H1 (cell line): Measurements from ENCODE around the gene SMIM1. TPM values are rescaled to one million over a fixed set of nuclear protein-coding genes. Genes with fewer than 3 reads are reported as not detected.

Source experiments
- CTCF ChIA-PET: fragments of 300-600 bp; sonication (Branson Sonifier 250); formaldehyde crosslinking; loops from one replicate; lab custom pipeline; 2021; ENCODE audit not compliant: partially characterized antibody; lab: Charles Lee
- POLR2A ChIA-PET: fragments of 300-600 bp; sonication (Branson Sonifier 250); formaldehyde crosslinking; loops from one replicate; lab custom pipeline; 2021; ENCODE audit warnings: inconsistent platforms; ENCODE audit not compliant: partially characterized antibody; lab: Charles Lee
- DNase-seq, 2 experiments: peaks; one replicate each; pipeline versions ENCODE4 v3.0.0 to v3.0.0-alpha.2; 2010 to 2022; ENCODE audit warnings: low spot score in 2 of 2, low read depth in 1 of 2, mixed read lengths in 1 of 2
- FAIRE-seq: peaks from 2 replicates; lab custom pipeline; 2011; peaks lifted over from hg19 to GRCh38; lab: Jason Lieb, UNC
- H2AFZ ChIP-seq: 2 replicates; pipeline ENCODE4 v1.8.1; 2012; ENCODE audit warnings: low read length, inconsistent platforms
- H2AK5ac ChIP-seq: 2 replicates; pipeline ENCODE4 v1.6.1; 2013; ENCODE audit warnings: low read depth, low read length
- H2BK120ac ChIP-seq: replicated peaks from 2 replicates; pipeline ENCODE3; 2013; ENCODE audit warnings: low read depth, low read length, inconsistent platforms
- H2BK12ac ChIP-seq: 2 replicates; pipeline ENCODE4 v1.6.1; 2013; ENCODE audit warnings: low read depth, low read length
- H2BK15ac ChIP-seq: 2 replicates; pipeline ENCODE4 v1.6.1; 2013; ENCODE audit warnings: low read length
- H2BK20ac ChIP-seq: 2 replicates; pipeline ENCODE4 v1.6.1; 2013; ENCODE audit warnings: low read length
- H2BK5ac ChIP-seq: 2 replicates; pipeline ENCODE4 v1.6.1; 2013; ENCODE audit warnings: low read depth, low read length
- H3K14ac ChIP-seq: 2 replicates; pipeline ENCODE4 v1.6.1; 2013; ENCODE audit warnings: inconsistent platforms; ENCODE audit not compliant: insufficient read length
- H3K18ac ChIP-seq: 2 replicates; pipeline ENCODE4 v1.6.1; 2013; ENCODE audit warnings: low read length; ENCODE audit errors: extremely low read depth
- H3K23ac ChIP-seq: 2 replicates; pipeline ENCODE4 v1.6.1; 2013; ENCODE audit warnings: inconsistent platforms; ENCODE audit not compliant: insufficient read length
- H3K23me2 ChIP-seq: 2 replicates; pipeline ENCODE4 v1.6.1; 2013; ENCODE audit warnings: low read depth, low read length
- H3K27ac ChIP-seq: 2 replicates; pipeline ENCODE4 v1.6.1; 2011; ENCODE audit warnings: low read depth, low read length, inconsistent platforms
- H3K27me3 ChIP-seq, 4 experiments: replicated peaks in 1 of 4; 1 replicate in 1 of 4; 2 replicates in 3 of 4; pipeline versions ENCODE4 v1.6.1 to v1.8.1; 2011 to 2013; ENCODE audit warnings: low read length in 3 of 4, mild to moderate bottlenecking in 3 of 4, inconsistent platforms in 2 of 4, mixed read lengths in 2 of 4, moderate library complexity in 1 of 4; ENCODE audit not compliant: control insufficient read depth in 3 of 4, insufficient read depth in 3 of 4; ENCODE audit errors: extremely low read depth in 1 of 4
- H3K36me3 ChIP-seq, 4 experiments: 2 replicates each; pipeline versions ENCODE4 v1.6.1 to v1.8.1; 2011 to 2013; ENCODE audit warnings: mild to moderate bottlenecking in 4 of 4, low read length in 3 of 4, moderate library complexity in 2 of 4, control low read depth in 1 of 4, inconsistent platforms in 1 of 4; ENCODE audit not compliant: insufficient read depth in 4 of 4, control insufficient read depth in 2 of 4
- H3K4ac ChIP-seq: replicated peaks from 2 replicates; pipeline ENCODE3; 2013; ENCODE audit warnings: low read length, low read depth, mixed read lengths, inconsistent platforms; ENCODE audit not compliant: insufficient read length
- H3K4me1 ChIP-seq, 4 experiments: replicated peaks in 1 of 4; 1 replicate in 1 of 4; 2 replicates in 3 of 4; pipeline versions ENCODE4 v1.6.1 to v1.8.1; 2011 to 2013; ENCODE audit warnings: low read length in 3 of 4, inconsistent platforms in 2 of 4, mixed read lengths in 1 of 4; ENCODE audit not compliant: insufficient read depth in 4 of 4, control insufficient read depth in 3 of 4
- H3K4me2 ChIP-seq, 2 experiments: 2 replicates each; pipeline versions ENCODE4 v1.6.1 to v1.8.1; 2011 to 2013; ENCODE audit warnings: low read depth in 2 of 2, low read length in 2 of 2, control low read depth in 1 of 2, inconsistent platforms in 1 of 2, mild to moderate bottlenecking in 1 of 2; ENCODE audit not compliant: insufficient read depth in 1 of 2
- H3K4me3 ChIP-seq, 4 experiments: fragments of 200-600, 300-600 bp in 1 of 4; sonication (generic), shearing (Covaris generic), sonication (Bioruptor Twin) in 1 of 4; 2 replicates each; pipeline versions ENCODE4 v1.5.1 to v1.8.1; 2011 to 2016; ENCODE audit warnings: low read length in 4 of 4, low read depth in 3 of 4, control low read depth in 2 of 4, inconsistent platforms in 2 of 4, mild to moderate bottlenecking in 2 of 4, mixed read lengths in 1 of 4, moderate library complexity in 1 of 4; ENCODE audit not compliant: insufficient read depth in 2 of 4; ENCODE audit errors: extremely low read depth in 1 of 4
- H3K56ac ChIP-seq: replicated peaks from 2 replicates; pipeline ENCODE3; 2013; ENCODE audit warnings: low read depth, mild to moderate bottlenecking, mixed read lengths, low read length, inconsistent platforms; ENCODE audit not compliant: insufficient read length
- H3K79me1 ChIP-seq: 2 replicates; pipeline ENCODE4 v1.6.1; 2013; ENCODE audit warnings: low read depth, low read length, control low read depth
- H3K79me2 ChIP-seq, 2 experiments: 2 replicates each; pipeline versions ENCODE4 v1.6.1 to v1.8.1; 2012 to 2013; ENCODE audit warnings: low read length in 2 of 2, mild to moderate bottlenecking in 2 of 2, inconsistent platforms in 1 of 2; ENCODE audit not compliant: insufficient read depth in 2 of 2, control insufficient read depth in 1 of 2
- H3K9ac ChIP-seq, 4 experiments: replicated peaks in 1 of 4; 1 replicate in 1 of 4; 2 replicates in 3 of 4; pipeline versions ENCODE4 v1.6.1 to v1.8.1; 2011 to 2013; ENCODE audit warnings: low read depth in 3 of 4, low read length in 3 of 4, control low read depth in 2 of 4, mild to moderate bottlenecking in 2 of 4, moderate library complexity in 2 of 4, inconsistent platforms in 1 of 4; ENCODE audit errors: extremely low read depth in 1 of 4
- H3K9me3 ChIP-seq, 2 experiments: 2 replicates each; pipeline versions ENCODE4 v1.6.1 to v1.8.1; 2012 to 2013; ENCODE audit warnings: mild to moderate bottlenecking in 2 of 2, moderate library complexity in 2 of 2, control low read depth in 1 of 2, inconsistent platforms in 1 of 2, low read depth in 1 of 2, low read length in 1 of 2, mixed read lengths in 1 of 2; ENCODE audit not compliant: insufficient read depth in 2 of 2
- H4K20me1 ChIP-seq, 2 experiments: replicated peaks in 1 of 2; 2 replicates each; pipeline versions ENCODE3 to v1.8.1; 2011 to 2013; ENCODE audit warnings: inconsistent platforms in 2 of 2, low read length in 2 of 2, mild to moderate bottlenecking in 1 of 2; ENCODE audit not compliant: insufficient read depth in 2 of 2, control insufficient read depth in 1 of 2
- H4K5ac ChIP-seq: 2 replicates; pipeline ENCODE4 v1.6.1; 2013; ENCODE audit warnings: low read length, low read depth, mixed read lengths, inconsistent platforms; ENCODE audit not compliant: insufficient read length
- H4K8ac ChIP-seq: 2 replicates; pipeline ENCODE4 v1.8.0; 2013; ENCODE audit warnings: mild to moderate bottlenecking, moderate library complexity, low read length, inconsistent platforms; ENCODE audit not compliant: insufficient read depth; ENCODE audit errors: extremely low read depth
- H4K91ac ChIP-seq: replicated peaks from 2 replicates; pipeline ENCODE3; 2013; ENCODE audit warnings: low read length, mixed read lengths, inconsistent platforms; ENCODE audit not compliant: insufficient read length
- CHD2 ChIP-seq: IDR thresholded peaks from 2 replicates; pipeline ENCODE4 v1.6.1; 2012; ENCODE audit warnings: low read length, improper control_type of control experiment
- CTBP2 ChIP-seq: IDR thresholded peaks from 2 replicates; pipeline ENCODE4 v1.7.0; 2011; ENCODE audit warnings: borderline replicate concordance, mild to moderate bottlenecking, moderate library complexity, mixed read lengths, low read length; ENCODE audit not compliant: insufficient read depth, insufficient read length
- RBBP5 ChIP-seq: IDR thresholded peaks from 2 replicates; pipeline ENCODE4 v1.7.1; 2012; ENCODE audit warnings: low read depth, mild to moderate bottlenecking, inconsistent platforms, low read length, moderate library complexity, borderline replicate concordance
- RXRA ChIP-seq: IDR thresholded peaks from 2 replicates; pipeline ENCODE4 v1.6.1; 2011; ENCODE audit warnings: low read depth, mild to moderate bottlenecking, low read length, moderate library complexity; ENCODE audit not compliant: insufficient read depth
- SP1 ChIP-seq: IDR thresholded peaks from 2 replicates; pipeline ENCODE4 v1.6.1; 2011; ENCODE audit warnings: low read depth, low read length
- TBP ChIP-seq: IDR thresholded peaks from 2 replicates; pipeline ENCODE4 v1.6.1; 2011; ENCODE audit warnings: low read depth, low read length, improper control_type of control experiment
- WGBS, 2 experiments: shearing (Covaris generic) in 1 of 2; methylation state at CpG; one replicate each; pipeline versions ENCODE4 v1.1.6 to v1.1.7; 2013 to 2015; ENCODE audit warnings: low lambda C conversion rate in 2 of 2, mixed read lengths in 2 of 2, inconsistent platforms in 1 of 2, low coverage in 1 of 2, missing lambda C conversion rate in 1 of 2; ENCODE audit not compliant: insufficient replicate concordance in 2 of 2, insufficient coverage in 1 of 2, insufficient read length in 1 of 2; ENCODE audit errors: extremely low coverage in 1 of 2, missing lambda C conversion rate in 1 of 2; 5-methylcytosine and 5-hydroxymethylcytosine counted together
- polyA plus RNA-seq, 7 experiments: library from polyadenylated mRNA; depleted of rRNA in 3 of 7; stranded (reverse) in 5 of 7; unstranded in 2 of 7; fragments of >200 nt in 5 of 7; fragments of 200-250 nt in 2 of 7; gene quantifications; 1 replicate in 5 of 7; 2 replicates in 1 of 7; 4 replicates in 1 of 7; pipeline versions ENCODE4 v1.2.1 to v1.2.3, GENCODE V29; 2011 to 2013; ENCODE audit warnings: missing spikeins in 2 of 7, mixed read lengths in 2 of 7
- total RNA-seq: library from RNA; stranded (reverse); fragmentation: NEBNext Ultra II Directional; extraction: Animal tissue kit (Norgen Biotek cat#: 25700); gene quantifications from 2 replicates; pipeline ENCODE4 v1.2.1, GENCODE V29; 2021
- TF ChIP-seq, protein P1 (sequence below), 3 experiments: IDR thresholded peaks; 1 replicate in 2 of 3; 2 replicates in 1 of 3; pipeline versions ENCODE4 v1.5.1 to v1.6.1; 2011; ENCODE audit warnings: low read length in 3 of 3, mild to moderate bottlenecking in 3 of 3, inconsistent platforms in 2 of 3, low read depth in 1 of 3, moderate library complexity in 1 of 3; ENCODE audit not compliant: insufficient read depth in 1 of 3; ENCODE audit errors: control extremely low read depth in 1 of 3
- TF ChIP-seq, protein P2 (sequence below): IDR thresholded peaks from 2 replicates; pipeline ENCODE4 v1.6.1; 2011; ENCODE audit warnings: low read depth, mild to moderate bottlenecking, low read length; ENCODE audit not compliant: insufficient read depth

SMIM1 gene
- total and polyA plus RNA-seq, 2 of the 8 experiments (the other 6 are each of a cell fraction or from before 2014, with no cell fraction given): 7.7 to 9.7 TPM

DNA sequence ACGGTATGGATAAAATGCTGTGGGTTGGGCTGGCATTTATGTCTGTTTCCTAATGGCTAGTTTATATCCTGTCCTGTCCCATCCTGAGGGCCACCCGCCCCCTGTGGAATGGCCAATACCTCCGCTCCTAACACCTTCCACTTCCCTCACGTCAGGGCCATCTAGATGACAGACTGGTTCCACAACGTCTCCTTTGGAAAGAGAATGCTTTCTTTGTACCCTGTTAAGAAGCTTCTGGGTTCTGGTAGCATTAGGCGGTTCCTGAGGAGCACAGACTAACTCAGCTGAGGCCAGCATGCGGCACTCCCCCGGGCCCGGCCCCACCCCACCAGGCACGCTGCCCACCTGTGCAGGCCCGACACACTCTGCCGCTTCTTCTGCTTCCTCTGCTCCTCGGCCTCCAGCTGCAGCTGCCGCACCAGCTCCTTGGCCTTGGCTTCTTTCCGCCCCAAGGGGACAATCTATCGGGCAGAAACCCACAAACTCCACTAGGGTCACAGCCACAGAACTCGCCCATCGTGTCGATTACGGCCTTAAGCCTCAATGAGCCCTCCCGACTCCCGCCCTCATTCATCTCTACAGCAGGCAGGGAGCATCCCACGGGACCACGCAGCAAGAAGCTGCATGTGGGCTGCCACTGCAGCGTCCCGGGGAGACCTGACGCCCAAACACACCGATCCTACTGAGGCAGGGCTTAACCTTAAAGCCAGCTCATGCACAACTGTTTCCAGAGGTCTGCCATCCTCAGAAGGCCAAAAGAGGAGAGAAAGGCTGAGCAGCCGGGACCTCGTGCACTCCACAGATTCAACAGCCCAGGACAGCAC lies 11.3 kb downstream of the SMIM1 start:
- CTCF ChIA-PET: interaction anchor here (0.6 to 5.7 kb wide), 8 partner anchors 7 to 331 kb away, joined by 3 to 40 read pairs (median 20); partner anchors contain the start of gene LRRC47
- Histone ChIP-seq H3K36me3 (peaks cover 33 to 68% (median 60%) of the 10 kb centered on the region in 4 experiments), H3K4me1 (no peaks in the 10 kb centered on the region; a peak in 2 of 7 replicates), H3K4ac (no peak overlapping the region), H3K4me2 (no peak overlapping the region), H2BK5ac (no peak overlapping the region), H2BK120ac (no peak overlapping the region), H4K8ac (no peak overlapping the region), H3K79me1 (peaks cover 14% of the 10 kb centered on the region; the same call in 1 of the 2 replicates), H4K5ac (no peak overlapping the region), H3K18ac (no peak overlapping the region), H3K23ac (no peak overlapping the region), H2AK5ac (no peak overlapping the region), H3K23me2 (no peaks in the 10 kb centered on the region), H3K14ac (no peak overlapping the region), H2AFZ (no peak overlapping the region), H3K27me3 (no peaks in the 10 kb centered on the region; a peak in 1 of 7 replicates), H4K20me1 (peaks cover 10 to 25% of the 10 kb centered on the region in 2 experiments), H3K4me3 (no peak overlapping the region), H2BK15ac (no peak overlapping the region), H2BK20ac (no peak overlapping the region), H3K56ac (no peak overlapping the region), H3K27ac (no peak overlapping the region), H2BK12ac (no peak overlapping the region), H4K91ac (no peak overlapping the region), H3K79me2 (peaks cover 0 to 19% of the 10 kb centered on the region in 2 experiments; a peak in 2 of 4 replicates), H3K9ac (no peak overlapping the region), H3K9me3 (no peaks in the 10 kb centered on the region)
- FAIRE-seq (no peak), DNase-seq (no peak)
- POLR2A ChIA-PET: interaction anchor here (0.9 to 2.3 kb wide), 3 partner anchors 9 to 70 kb away, joined by 3 to 11 read pairs (median 3); no protein-coding TSS in a partner anchor
- WGBS, 2 experiments: 94% methylated on average over 30 of the region's 30 CpGs; no CpG with 5 or more reads in 1 of the 2 experiments
- TF ChIP-seq, protein P1, sequence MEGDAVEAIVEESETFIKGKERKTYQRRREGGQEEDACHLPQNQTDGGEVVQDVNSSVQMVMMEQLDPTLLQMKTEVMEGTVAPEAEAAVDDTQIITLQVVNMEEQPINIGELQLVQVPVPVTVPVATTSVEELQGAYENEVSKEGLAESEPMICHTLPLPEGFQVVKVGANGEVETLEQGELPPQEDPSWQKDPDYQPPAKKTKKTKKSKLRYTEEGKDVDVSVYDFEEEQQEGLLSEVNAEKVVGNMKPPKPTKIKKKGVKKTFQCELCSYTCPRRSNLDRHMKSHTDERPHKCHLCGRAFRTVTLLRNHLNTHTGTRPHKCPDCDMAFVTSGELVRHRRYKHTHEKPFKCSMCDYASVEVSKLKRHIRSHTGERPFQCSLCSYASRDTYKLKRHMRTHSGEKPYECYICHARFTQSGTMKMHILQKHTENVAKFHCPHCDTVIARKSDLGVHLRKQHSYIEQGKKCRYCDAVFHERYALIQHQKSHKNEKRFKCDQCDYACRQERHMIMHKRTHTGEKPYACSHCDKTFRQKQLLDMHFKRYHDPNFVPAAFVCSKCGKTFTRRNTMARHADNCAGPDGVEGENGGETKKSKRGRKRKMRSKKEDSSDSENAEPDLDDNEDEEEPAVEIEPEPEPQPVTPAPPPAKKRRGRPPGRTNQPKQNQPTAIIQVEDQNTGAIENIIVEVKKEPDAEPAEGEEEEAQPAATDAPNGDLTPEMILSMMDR (IDR thresholded peaks at IDR 0.05; ENCODE audit: control extremely low read depth in 1 of 3, insufficient read depth in 1 of 3, low read depth in 1 of 3, low read length in 3 of 3): no peak
- TF ChIP-seq RXRA (no peak), CTBP2 (no peak), CHD2 (no peak), TBP (no peak), SP1 (no peak), RBBP5 (no peak)
- TF ChIP-seq, protein P2, sequence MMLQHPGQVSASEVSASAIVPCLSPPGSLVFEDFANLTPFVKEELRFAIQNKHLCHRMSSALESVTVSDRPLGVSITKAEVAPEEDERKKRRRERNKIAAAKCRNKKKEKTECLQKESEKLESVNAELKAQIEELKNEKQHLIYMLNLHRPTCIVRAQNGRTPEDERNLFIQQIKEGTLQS: no peak
